Measurements from ENCODE around the gene PCNX3. TPM values are rescaled to one million over a fixed set of nuclear protein-coding genes. Genes with fewer than 3 reads are reported as not detected.

Gene PCNX3
- total RNA-seq, 2 experiments from 2014 or later: 40.9 to 42.6 TPM

GRCh38 chr11:65588199-65589054 lies 27.1 kb upstream of the PCNX3 start:
- Mint-ChIP-seq H3K9me3 (no peaks in the 10 kb centered on the region), H3K27ac (peak overlapping the region; percentile 92), H3K4me3 (peak overlapping the region; percentile 44), H3K27me3 (no peaks in the 10 kb centered on the region), H3K36me3 (peaks cover 9% of the 10 kb centered on the region), H3K4me1 (peaks cover 30% of the 10 kb centered on the region)
- peak; percentile 87 for DNase-seq

GRCh38 chr11:65589444-65590239 lies 25.9 kb upstream of the PCNX3 start:
- H3K4me1 Mint-ChIP-seq: peaks cover 30% of the 10 kb centered on the region
- no peak overlapping the region for H3K4me3 Mint-ChIP-seq
- H3K36me3 Mint-ChIP-seq: peaks cover 9% of the 10 kb centered on the region
- peak; percentile 81 for DNase-seq
- peak overlapping the region; percentile 92 for H3K27ac Mint-ChIP-seq
- H3K27me3 Mint-ChIP-seq: no peaks in the 10 kb centered on the region
- no peaks in the 10 kb centered on the region for H3K9me3 Mint-ChIP-seq

GRCh38 chr11:65590240-65590738 lies 25.3 kb upstream of the PCNX3 start:
- Mint-ChIP-seq H3K4me3 (no peak overlapping the region), H3K27ac (peak overlapping the region; percentile 54), H3K36me3 (peaks cover 9% of the 10 kb centered on the region), H3K4me1 (peaks cover 33% of the 10 kb centered on the region), H3K9me3 (no peaks in the 10 kb centered on the region), H3K27me3 (no peaks in the 10 kb centered on the region)
- DNase-seq: no peak

GRCh38 chr11:65591939-65592857 lies 23.4 kb upstream of the PCNX3 start:
- DNase-seq: no peak
- Mint-ChIP-seq H3K9me3 (no peaks in the 10 kb centered on the region), H3K36me3 (peaks cover 6% of the 10 kb centered on the region), H3K27ac (no peak overlapping the region), H3K4me1 (peaks cover 34% of the 10 kb centered on the region), H3K4me3 (no peak overlapping the region), H3K27me3 (no peaks in the 10 kb centered on the region)

GRCh38 chr11:65592858-65593517 lies 22.6 kb upstream of the PCNX3 start:
- DNase-seq: no peak
- Mint-ChIP-seq H3K27ac (no peak overlapping the region), H3K4me3 (no peak overlapping the region)

GRCh38 chr11:65593518-65594414 lies 21.8 kb upstream of the PCNX3 start:
- Mint-ChIP-seq H3K27me3 (no peaks in the 10 kb centered on the region), H3K4me1 (peaks cover 18% of the 10 kb centered on the region), H3K4me3 (no peak overlapping the region), H3K9me3 (no peaks in the 10 kb centered on the region), H3K36me3 (peaks cover 4% of the 10 kb centered on the region), H3K27ac (no peak overlapping the region)
- peak; percentile 52 for DNase-seq

More at GRCh38 chr11:65592858-65593517, 22.6 kb upstream of the PCNX3 start:
- H3K27me3 Mint-ChIP-seq: no peaks in the 10 kb centered on the region
- H3K4me1 Mint-ChIP-seq: peaks cover 26% of the 10 kb centered on the region
- peaks cover 6% of the 10 kb centered on the region for H3K36me3 Mint-ChIP-seq
- no peaks in the 10 kb centered on the region for H3K9me3 Mint-ChIP-seq

GRCh38 chr11:65595131-65595530 lies 20.4 kb upstream of the PCNX3 start:
- peaks cover 8% of the 10 kb centered on the region for H3K4me1 Mint-ChIP-seq
- DNase-seq: no peak
- H3K27me3 Mint-ChIP-seq: no peaks in the 10 kb centered on the region
- H3K27ac Mint-ChIP-seq: no peak overlapping the region
- peaks cover 3% of the 10 kb centered on the region for H3K36me3 Mint-ChIP-seq
- no peak overlapping the region for H3K4me3 Mint-ChIP-seq
- no peaks in the 10 kb centered on the region for H3K9me3 Mint-ChIP-seq

- DNase-seq: no peak
- peaks cover under 1% of the 10 kb centered on the region for H3K36me3 Mint-ChIP-seq
- peaks cover 8% of the 10 kb centered on the region for H3K4me1 Mint-ChIP-seq
- no peak within 1 kb of the TSS for H3K27ac Mint-ChIP-seq
- H3K9me3 Mint-ChIP-seq: no peaks in the 10 kb centered on the region
- H3K4me3 Mint-ChIP-seq: no peak within 1 kb of the TSS
- no peaks in the 10 kb centered on the region for H3K27me3 Mint-ChIP-seq
Measured at GRCh38 chr11:65595543-65596281, 19.9 kb upstream of the PCNX3 start, which contains the start of gene KCNK7. KCNK7 (minus strand) TSS chr11:65595800; CDS start chr11:65595772, 28 bp downstream.

- DNase-seq: no peak
- no peaks in the 10 kb centered on the region for H3K9me3 Mint-ChIP-seq
- H3K27me3 Mint-ChIP-seq: no peaks in the 10 kb centered on the region
- H3K36me3 Mint-ChIP-seq: no peaks in the 10 kb centered on the region
- no peak overlapping the region for H3K27ac Mint-ChIP-seq
- no peak overlapping the region for H3K4me3 Mint-ChIP-seq
- H3K4me1 Mint-ChIP-seq: peaks cover 8% of the 10 kb centered on the region
Measured at GRCh38 chr11:65596520-65596919, 19.1 kb upstream of the PCNX3 start.

GRCh38 chr11:65598258-65598699 lies 17.3 kb upstream of the PCNX3 start:
- no peak for DNase-seq
- Mint-ChIP-seq H3K36me3 (peaks cover 1% of the 10 kb centered on the region), H3K4me1 (peaks cover 8% of the 10 kb centered on the region), H3K27ac (no peak overlapping the region), H3K9me3 (no peaks in the 10 kb centered on the region), H3K4me3 (no peak overlapping the region), H3K27me3 (no peaks in the 10 kb centered on the region)

GRCh38 chr11:65599216-65599954 lies 16.2 kb upstream of the PCNX3 start:
- H3K4me1 Mint-ChIP-seq: peaks cover 8% of the 10 kb centered on the region
- H3K9me3 Mint-ChIP-seq: no peaks in the 10 kb centered on the region
- H3K27me3 Mint-ChIP-seq: no peaks in the 10 kb centered on the region
- no peak overlapping the region for H3K4me3 Mint-ChIP-seq
- H3K27ac Mint-ChIP-seq: peak overlapping the region; percentile 38
- DNase-seq: no peak
- peaks cover 1% of the 10 kb centered on the region for H3K36me3 Mint-ChIP-seq

- peaks cover 1% of the 10 kb centered on the region for H3K36me3 Mint-ChIP-seq
- no peaks in the 10 kb centered on the region for H3K27me3 Mint-ChIP-seq
- no peak overlapping the region for H3K27ac Mint-ChIP-seq
- no peak overlapping the region for H3K4me3 Mint-ChIP-seq
- H3K4me1 Mint-ChIP-seq: peaks cover 6% of the 10 kb centered on the region
- DNase-seq: no peak
- no peaks in the 10 kb centered on the region for H3K9me3 Mint-ChIP-seq
Measured at GRCh38 chr11:65599955-65600246, 15.7 kb upstream of the PCNX3 start.

Measured in activated naive CD8-positive, alpha-beta T cell treated with anti-CD3 and anti-CD28 coated beads for 36 hours (primary cell).